Fibroblast of villous mesenchyme (primary cell): ENCODE measurements around the gene GP1BB. TPM values are rescaled to one million over a fixed set of nuclear protein-coding genes. Genes with fewer than 3 reads are reported as not detected.

Experiments
- DNase-seq: peaks from one replicate; pipeline ENCODE4 v3.0.0-alpha.2; 2010; ENCODE audit warnings: low read depth
- H3K4me3 ChIP-seq: 2 replicates; pipeline ENCODE4 v1.5.1; 2011; ENCODE audit warnings: low read depth, mild to moderate bottlenecking, low read length
- total RNA-seq: library from RNA; depleted of rRNA; stranded (reverse); fragments of >200 nt; gene quantifications from 2 replicates; pipeline ENCODE4 v1.2.3, GENCODE V29; 2012
- TF ChIP-seq, protein P1 (sequence below): IDR thresholded peaks from 2 replicates; pipeline ENCODE4 v1.5.1; 2012; ENCODE audit warnings: low read depth, mild to moderate bottlenecking, low read length; ENCODE audit not compliant: insufficient read depth

The GP1BB gene
- total RNA-seq, 1 donor, result 0.86 TPM

DNA sequence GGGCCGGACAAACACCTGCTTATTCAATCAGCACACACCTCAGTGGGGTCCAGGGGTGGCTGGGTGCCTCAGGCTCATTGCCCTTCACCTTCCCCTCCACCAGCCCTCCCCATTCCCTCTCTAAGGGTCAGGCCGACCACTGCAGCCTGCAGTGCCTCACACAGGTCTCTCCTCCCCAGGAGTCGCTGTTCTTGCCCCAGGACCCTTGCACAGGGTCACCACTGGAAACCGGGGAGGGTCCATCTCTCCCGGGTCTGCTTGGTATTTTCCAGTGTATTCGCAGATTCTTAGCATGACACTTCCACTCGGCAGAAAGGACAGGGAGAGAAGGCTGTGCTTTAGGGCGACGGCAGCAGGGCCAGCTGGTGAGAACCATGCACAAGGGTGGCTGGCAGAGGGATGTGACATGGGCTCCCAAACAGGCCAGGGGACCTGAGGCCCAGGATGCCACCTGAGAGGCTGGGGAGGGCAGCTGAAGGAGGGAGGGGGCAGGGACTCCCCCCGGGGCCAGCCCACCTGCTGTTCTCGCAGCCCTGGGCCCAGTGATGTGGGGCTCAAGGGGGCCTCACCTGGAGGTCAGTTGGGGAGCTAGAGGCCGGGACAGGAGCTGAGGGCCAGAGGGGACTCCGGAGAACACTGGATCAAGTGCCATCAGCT lies 21.1 kb downstream of the GP1BB start:
- H3K4me3 ChIP-seq, result no peak overlapping the region
- DNase-seq, result no peak
- TF ChIP-seq, protein P1, sequence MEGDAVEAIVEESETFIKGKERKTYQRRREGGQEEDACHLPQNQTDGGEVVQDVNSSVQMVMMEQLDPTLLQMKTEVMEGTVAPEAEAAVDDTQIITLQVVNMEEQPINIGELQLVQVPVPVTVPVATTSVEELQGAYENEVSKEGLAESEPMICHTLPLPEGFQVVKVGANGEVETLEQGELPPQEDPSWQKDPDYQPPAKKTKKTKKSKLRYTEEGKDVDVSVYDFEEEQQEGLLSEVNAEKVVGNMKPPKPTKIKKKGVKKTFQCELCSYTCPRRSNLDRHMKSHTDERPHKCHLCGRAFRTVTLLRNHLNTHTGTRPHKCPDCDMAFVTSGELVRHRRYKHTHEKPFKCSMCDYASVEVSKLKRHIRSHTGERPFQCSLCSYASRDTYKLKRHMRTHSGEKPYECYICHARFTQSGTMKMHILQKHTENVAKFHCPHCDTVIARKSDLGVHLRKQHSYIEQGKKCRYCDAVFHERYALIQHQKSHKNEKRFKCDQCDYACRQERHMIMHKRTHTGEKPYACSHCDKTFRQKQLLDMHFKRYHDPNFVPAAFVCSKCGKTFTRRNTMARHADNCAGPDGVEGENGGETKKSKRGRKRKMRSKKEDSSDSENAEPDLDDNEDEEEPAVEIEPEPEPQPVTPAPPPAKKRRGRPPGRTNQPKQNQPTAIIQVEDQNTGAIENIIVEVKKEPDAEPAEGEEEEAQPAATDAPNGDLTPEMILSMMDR, result no peak

DNA sequence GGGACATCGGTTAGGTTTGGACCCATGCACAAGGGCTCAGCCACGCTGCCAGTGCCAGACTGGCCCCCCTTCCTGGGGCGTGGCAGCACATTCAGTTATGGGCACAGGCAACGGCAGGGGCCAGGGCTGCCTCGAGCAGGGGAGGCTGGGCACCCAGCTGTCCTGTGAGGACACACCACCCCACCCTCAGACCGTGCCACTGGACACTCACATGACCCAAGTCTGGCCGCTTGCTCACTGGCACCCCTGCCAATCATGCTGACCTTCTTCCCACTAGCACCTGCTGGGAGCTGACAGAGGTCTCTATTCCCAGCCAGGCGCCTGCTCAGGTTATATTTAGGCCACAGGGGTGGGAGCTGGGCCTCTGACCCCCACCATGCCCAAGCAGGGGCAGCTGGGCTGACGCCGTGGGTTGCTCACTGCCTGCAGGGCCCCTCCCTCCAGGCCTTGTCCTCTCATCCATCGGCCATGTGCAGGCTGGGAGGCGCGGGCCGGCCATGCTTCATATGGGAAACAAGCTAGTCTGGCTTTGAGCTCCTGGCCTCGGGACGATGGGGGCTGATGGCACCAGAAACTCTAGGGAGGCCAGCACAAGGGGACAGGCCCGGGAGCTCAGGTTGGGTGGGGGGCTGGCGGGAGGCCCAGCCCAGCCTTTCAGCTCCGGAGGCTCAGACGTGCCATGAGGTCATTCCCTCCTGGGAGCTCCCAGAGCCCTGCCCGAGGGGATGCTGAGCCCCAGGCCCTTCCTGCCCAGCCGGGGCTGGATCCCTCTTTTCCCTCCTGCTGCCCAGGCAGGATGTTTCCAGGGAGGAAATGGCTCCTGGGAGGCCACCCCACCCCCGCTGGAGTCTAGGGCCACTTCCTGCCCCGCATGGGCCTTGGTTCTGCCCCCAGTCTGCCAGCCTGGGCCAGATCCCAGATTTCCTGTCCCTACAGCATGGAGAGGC lies 22.1 kb downstream of the GP1BB start:
- no peak for DNase-seq
- H3K4me3 ChIP-seq, result no peak overlapping the region
- TF ChIP-seq, protein P1, result no peak

GRCh38 chr22:19746726-19747125 lies 23.4 kb downstream of the GP1BB start:
- no peak for DNase-seq

GRCh38 chr22:19747551-19747950 lies 24.2 kb downstream of the GP1BB start:
- no peak for DNase-seq
- TF ChIP-seq, protein P1, result no peak

More at GRCh38 chr22:19746726-19747125, 23.4 kb downstream of the GP1BB start:
- H3K4me3 ChIP-seq, result no peak overlapping the region
- TF ChIP-seq, protein P1, result no peak

GRCh38 chr22:19748139-19748538 lies 24.8 kb downstream of the GP1BB start:
- TF ChIP-seq, protein P1, result no peak
- DNase-seq, result no peak
- H3K4me3 ChIP-seq, result no peak overlapping the region

More at GRCh38 chr22:19747551-19747950, 24.2 kb downstream of the GP1BB start:
- H3K4me3 ChIP-seq, result no peak overlapping the region

GRCh38 chr22:19748991-19749664 lies 25.8 kb downstream of the GP1BB start:
- TF ChIP-seq, protein P1, result no peak
- no peak for DNase-seq
- H3K4me3 ChIP-seq, result no peak overlapping the region
